ENCODE results near the gene LRRC74B. TPM values are rescaled to one million over a fixed set of nuclear protein-coding genes. Genes with fewer than 3 reads are reported as not detected.
"Not testable (repeated sequence)": the region's sequence is repeated elsewhere in the genome, so short reads cannot be mapped to it uniquely, and the experiment has no call there.

The LRRC74B gene
- total RNA-seq, 1 experiment from 2014 or later, result not detected

- no peaks in the 10 kb centered on the region for H3K36me3 ChIP-seq
- no peaks in the 10 kb centered on the region for H3K9me3 ChIP-seq
- H3K4me3 ChIP-seq, result no peak overlapping the region
- no peaks in the 10 kb centered on the region for H3K27me3 ChIP-seq
- DNase-seq, result no peak
Observed at GRCh38 chr22:21077884-21078508, 32.2 kb downstream of the LRRC74B start.

- Histone ChIP-seq H3K27me3 (no peaks in the 10 kb centered on the region), H3K4me3 (no peak overlapping the region), H3K9me3 (no peaks in the 10 kb centered on the region), H3K36me3 (no peaks in the 10 kb centered on the region)
- DNase-seq, result no peak
Observed at GRCh38 chr22:21078916-21079315, 33.2 kb downstream of the LRRC74B start.

GRCh38 chr22:21079493-21079892, 33.7 kb downstream of the LRRC74B start:
- no peak for DNase-seq
- Histone ChIP-seq H3K27me3 (no peaks in the 10 kb centered on the region), H3K36me3 (no peaks in the 10 kb centered on the region), H3K4me3 (no peak overlapping the region), H3K9me3 (no peaks in the 10 kb centered on the region)

GRCh38 chr22:21080435-21081137, 34.8 kb downstream of the LRRC74B start:
- no peak for DNase-seq
- no peaks in the 10 kb centered on the region for H3K9me3 ChIP-seq
- no peaks in the 10 kb centered on the region for H3K36me3 ChIP-seq
- H3K4me3 ChIP-seq, result no peak overlapping the region
- H3K27me3 ChIP-seq, result no peaks in the 10 kb centered on the region

DNA sequence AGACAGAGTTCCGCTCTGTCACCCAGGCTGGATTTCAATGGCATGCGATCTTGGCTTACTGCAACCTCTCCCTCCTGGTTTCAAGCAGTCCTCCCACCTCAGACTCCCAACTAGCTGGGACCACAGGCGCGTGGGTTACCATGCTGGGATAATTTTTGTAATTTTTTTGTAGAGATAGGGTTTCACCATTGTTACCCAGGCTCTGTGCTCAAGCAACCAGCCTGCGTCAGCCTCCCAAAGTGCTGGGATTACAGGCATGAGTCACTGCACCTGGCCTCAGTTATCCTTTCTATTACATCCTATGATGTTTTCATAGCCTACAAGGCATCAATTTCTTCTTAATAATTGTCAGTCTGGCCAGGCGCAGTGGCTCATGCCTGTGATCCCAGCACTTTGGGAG, 36.5 kb downstream of the LRRC74B start:
- H3K27me3 ChIP-seq, result no peaks in the 10 kb centered on the region
- H3K4me3 ChIP-seq, result no peak overlapping the region
- no peak for DNase-seq
- no peaks in the 10 kb centered on the region for H3K9me3 ChIP-seq
- no peaks in the 10 kb centered on the region for H3K36me3 ChIP-seq

GRCh38 chr22:21087119-21087518, 41.4 kb downstream of the LRRC74B start:
- no peaks in the 10 kb centered on the region for H3K36me3 ChIP-seq
- H3K4me3 ChIP-seq, result no peak overlapping the region
- no peaks in the 10 kb centered on the region for H3K27me3 ChIP-seq
- no peak for DNase-seq
- H3K9me3 ChIP-seq, result no peaks in the 10 kb centered on the region

DNA sequence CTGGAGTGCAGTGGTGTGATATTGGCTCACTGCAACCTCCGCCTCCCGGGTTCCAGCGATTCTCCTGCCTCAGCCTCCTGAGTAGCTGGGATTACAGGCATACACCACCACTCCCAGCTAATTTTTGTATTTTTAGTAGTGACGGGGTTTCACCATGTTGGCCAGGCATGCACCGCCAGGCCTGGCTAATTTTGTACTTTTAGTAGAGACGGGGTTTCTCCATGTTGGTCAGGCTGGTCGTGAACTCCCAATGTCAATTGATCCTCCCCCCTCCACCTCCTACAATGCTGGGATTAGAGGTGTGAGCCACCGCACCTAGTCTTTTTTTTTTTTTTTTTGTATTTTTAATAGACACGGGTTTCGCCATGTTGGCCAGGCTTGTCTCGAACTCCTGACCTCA, 42.2 kb downstream of the LRRC74B start:
- DNase-seq, H3K9me3 ChIP-seq, H3K27me3 ChIP-seq, H3K36me3 ChIP-seq, H3K4me3 ChIP-seq: not testable (repeated sequence)

DNA sequence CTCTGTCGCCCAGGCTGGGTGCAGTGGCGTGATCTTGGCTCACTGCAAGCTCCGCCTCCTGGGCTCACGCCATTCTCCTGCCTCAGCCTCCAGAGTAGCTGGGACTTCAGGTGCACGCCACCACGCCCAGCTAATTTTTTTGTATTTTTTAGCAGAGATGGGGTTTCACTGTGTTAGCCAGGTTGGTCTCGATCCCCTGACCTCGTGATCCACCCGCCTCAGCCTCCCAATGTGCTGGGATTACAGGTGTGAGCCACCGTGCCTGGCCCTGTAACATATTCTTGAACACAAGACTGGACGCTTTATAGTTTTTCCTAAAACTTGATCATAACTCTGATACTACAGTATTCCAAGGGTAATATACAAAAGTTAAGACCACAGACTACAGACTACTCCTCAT, 45.5 kb downstream of the LRRC74B start:
- H3K27me3 ChIP-seq, H3K36me3 ChIP-seq, H3K9me3 ChIP-seq, H3K4me3 ChIP-seq, DNase-seq: not testable (repeated sequence)

- Histone ChIP-seq H3K36me3 (no peaks in the 10 kb centered on the region), H3K9me3 (no peaks in the 10 kb centered on the region), H3K4me3 (no peak overlapping the region), H3K27me3 (no peaks in the 10 kb centered on the region)
- DNase-seq, result no peak
Observed at GRCh38 chr22:21092797-21093554, 47.2 kb downstream of the LRRC74B start.

DNA sequence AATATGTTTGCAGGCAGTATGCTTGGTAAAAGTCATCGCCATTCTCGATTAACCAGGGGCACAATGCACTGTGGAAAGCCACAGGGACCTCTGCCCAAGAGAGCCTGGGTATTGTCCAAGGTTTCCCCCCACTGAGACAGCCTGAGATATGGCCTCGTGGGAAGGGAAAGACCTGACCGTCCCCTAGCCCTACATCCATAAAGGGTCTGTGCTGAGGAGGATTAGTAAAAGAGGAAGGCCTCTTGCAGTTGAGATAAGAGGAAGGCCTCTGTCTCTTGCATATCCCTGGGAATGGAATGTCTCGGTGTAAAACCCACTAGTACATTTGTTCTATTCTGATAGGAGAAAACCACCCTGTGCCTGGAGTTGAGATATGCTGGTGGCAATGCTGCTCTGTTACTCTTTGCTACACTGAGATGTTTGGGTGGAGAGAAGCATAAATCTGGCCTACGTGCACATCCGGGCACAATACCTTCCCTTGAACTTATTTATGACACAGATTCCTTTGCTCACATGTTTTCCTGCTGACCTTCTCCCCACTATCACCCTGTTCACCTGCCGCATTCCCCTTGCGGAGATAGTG, 47.9 kb downstream of the LRRC74B start:
- H3K4me3 ChIP-seq, H3K36me3 ChIP-seq, DNase-seq, H3K27me3 ChIP-seq, H3K9me3 ChIP-seq: not testable (repeated sequence)

DNA sequence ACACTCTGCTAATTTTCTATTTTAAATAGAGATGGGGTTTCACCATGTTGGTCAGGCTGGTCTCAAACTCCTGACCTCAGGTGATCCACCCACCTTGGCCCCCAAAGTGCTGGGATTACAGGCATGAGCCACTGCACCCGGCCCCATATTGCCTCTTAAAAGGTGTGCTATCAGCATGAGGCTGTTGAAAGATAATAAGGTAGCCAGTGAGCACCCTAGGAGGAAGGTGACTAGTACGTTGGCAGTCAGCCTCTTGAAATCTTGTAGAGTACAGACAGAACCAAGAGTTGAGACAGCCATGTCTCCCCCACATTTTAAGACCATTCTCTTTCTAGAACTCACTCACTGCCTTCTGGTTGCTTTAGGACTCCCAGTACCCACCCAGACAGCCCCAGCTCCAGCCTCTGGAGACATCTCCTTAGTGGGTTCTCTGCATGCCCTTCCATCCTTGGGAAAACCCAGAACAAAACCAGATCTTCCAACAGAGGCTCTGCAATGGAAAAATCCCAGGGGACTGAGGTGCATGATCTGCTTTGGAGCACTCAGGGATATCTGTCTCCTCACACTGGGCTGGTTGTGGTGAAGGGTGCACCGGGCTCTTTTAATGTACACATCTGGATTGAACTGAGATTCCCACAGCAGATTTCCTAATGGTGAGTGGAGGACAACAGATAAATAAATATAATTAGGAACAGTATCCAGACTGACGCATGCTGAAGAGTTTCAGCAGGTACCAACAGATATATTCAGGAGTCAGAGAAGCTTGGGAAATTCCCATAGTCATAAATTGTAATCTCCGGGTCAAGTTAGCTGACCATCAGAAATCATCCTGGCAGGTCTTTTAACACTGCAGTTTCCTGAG, 49.4 kb downstream of the LRRC74B start:
- no peaks in the 10 kb centered on the region for H3K36me3 ChIP-seq
- H3K27me3 ChIP-seq, result no peaks in the 10 kb centered on the region
- H3K4me3 ChIP-seq, result no peak overlapping the region
- no peaks in the 10 kb centered on the region for H3K9me3 ChIP-seq
- DNase-seq, result no peak

- Histone ChIP-seq H3K9me3 (no peaks in the 10 kb centered on the region), H3K27me3 (no peaks in the 10 kb centered on the region), H3K36me3 (no peaks in the 10 kb centered on the region), H3K4me3 (no peak overlapping the region)
- DNase-seq, result no peak
Observed at GRCh38 chr22:21095773-21096107, 50.0 kb downstream of the LRRC74B start.

GRCh38 chr22:21096878-21097277, 51.1 kb downstream of the LRRC74B start:
- not testable (repeated sequence) for H3K9me3 ChIP-seq, H3K27me3 ChIP-seq, H3K36me3 ChIP-seq, H3K4me3 ChIP-seq, DNase-seq

DNA sequence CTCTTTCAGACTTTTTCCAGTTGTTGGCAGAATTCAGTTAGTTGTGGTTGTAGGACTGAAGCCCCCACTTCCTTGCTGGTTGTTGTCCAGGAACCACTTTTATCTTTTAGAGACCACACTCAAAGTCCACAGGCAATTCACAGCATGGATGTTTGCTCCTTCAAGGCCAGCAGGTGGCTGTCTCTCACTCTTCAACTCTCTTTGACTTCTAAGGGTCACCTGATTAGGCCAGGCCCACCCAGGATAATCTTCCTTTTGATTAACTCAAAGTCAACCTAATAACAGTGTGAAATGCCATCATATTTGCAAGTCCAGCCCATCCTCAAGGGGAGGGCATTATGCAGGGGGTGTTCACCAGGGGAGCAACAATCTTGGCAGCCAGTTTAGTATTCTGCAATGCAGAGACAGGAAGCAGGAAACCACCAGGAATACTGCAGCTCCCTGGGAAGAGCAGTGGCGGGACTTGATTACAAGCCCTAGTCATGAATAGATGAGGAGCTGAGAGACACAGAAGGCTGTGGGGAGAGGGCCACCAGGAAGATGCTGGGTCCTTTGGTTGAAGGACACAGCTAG, 52.4 kb downstream of the LRRC74B start:
- no peak overlapping the region for H3K4me3 ChIP-seq
- no peaks in the 10 kb centered on the region for H3K9me3 ChIP-seq
- no peaks in the 10 kb centered on the region for H3K36me3 ChIP-seq
- H3K27me3 ChIP-seq, result no peaks in the 10 kb centered on the region
- DNase-seq, result no peak

DNA sequence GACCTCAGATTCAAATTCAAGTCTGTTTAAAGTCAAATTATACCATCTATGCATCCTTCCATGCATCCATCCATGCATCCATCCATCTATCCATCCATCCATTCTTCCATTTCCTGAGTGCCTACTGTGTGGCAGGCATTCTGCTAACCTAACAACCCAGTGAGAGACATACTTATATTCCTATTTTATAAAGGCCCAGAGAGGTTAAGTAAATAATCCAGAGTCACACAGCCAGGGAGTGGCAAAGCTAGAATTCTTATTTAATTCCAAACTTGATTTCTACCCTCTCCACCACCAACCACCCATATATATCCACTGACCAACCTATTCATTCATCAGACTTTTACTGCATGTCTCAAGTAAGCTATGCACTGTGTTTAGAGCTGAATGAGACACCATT, 53.8 kb downstream of the LRRC74B start:
- DNase-seq, result no peak
- H3K36me3 ChIP-seq, result no peaks in the 10 kb centered on the region
- H3K9me3 ChIP-seq, result no peaks in the 10 kb centered on the region
- no peak overlapping the region for H3K4me3 ChIP-seq
- H3K27me3 ChIP-seq, result no peaks in the 10 kb centered on the region

All from MG63 (cell line).